Measurements from ENCODE around the gene CMIP. TPM values are rescaled to one million over a fixed set of nuclear protein-coding genes. Genes with fewer than 3 reads are reported as not detected.
"Not testable (repeated sequence)": the region's sequence is repeated elsewhere in the genome, so short reads cannot be mapped to it uniquely, and the experiment has no call there.

The CMIP gene
- total RNA-seq, 2 donors from 2014 or later: 30.1 to 95.1 TPM

DNA sequence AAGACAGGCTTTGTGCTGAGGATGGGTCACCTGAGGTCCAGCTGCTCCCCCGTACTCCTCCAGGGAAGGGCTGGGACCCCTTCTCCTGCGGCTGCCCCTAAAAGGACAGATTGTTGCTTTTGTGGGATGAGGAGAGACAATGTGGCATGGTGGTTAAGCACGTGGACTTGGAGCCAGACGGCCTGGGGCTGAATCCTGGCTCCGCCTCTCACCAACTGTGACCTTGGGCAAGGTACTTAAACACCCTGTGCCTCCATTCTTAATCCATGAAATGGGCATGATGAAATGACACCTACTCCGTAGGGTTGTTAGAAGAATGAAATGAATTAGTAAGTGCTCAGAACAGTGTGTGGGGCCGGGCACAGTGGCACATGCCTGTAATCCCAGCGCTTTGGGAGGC is 294.9 kb downstream of the CMIP start:
- no peaks in the 10 kb centered on the region for H3K36me3 ChIP-seq
- no peak for DNase-seq (ENCODE audit: low spot score)
- no peak overlapping the region for H3K27ac ChIP-seq
- H3K4me3 ChIP-seq: no peak overlapping the region
- H3K4me1 ChIP-seq (replicated peaks): no peaks in the 10 kb centered on the region
- intact Hi-C loops (cut with DNase I): loop anchor here (5.0 to 10.0 kb wide), 2 partner anchors 337 to 535 kb away; no protein-coding TSS in a partner anchor
- no peak for TF ChIP-seq POLR2AphosphoS5 (IDR thresholded peaks at IDR 0.05)
- TF ChIP-seq CTCF (IDR thresholded peaks at IDR 0.05): no peak
- no peak for TF ChIP-seq POLR2A (IDR thresholded peaks at IDR 0.05)
- no peaks in the 10 kb centered on the region for H3K9me3 ChIP-seq
- 92% methylated on average over 8 of the region's 8 CpGs for WGBS
- no peaks in the 10 kb centered on the region for H3K27me3 ChIP-seq (replicated peaks; ENCODE audit: insufficient read depth)

DNA sequence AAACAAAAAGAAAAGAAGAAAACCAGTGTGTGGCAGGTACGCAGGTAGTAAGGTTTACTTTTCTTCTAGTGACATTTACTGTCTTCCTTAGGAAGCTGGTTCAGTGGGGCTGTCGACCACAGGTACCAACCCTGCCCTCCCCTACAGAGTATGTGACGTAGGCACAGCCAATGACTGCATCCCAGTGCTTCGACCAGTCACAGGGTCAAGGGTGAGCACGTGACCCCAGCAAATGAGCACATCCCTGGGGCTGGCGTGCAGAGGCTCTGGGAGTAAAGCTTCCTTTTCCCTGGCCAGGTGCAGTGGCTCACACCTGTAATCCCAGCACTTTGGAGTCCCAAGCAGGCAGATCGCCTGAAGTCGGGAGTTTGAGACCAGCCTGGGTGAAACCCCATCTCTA is 295.6 kb downstream of the CMIP start:
- DNase-seq (ENCODE audit: low spot score): no peak
- intact Hi-C loops (cut with DNase I): no loop called here
- H3K27me3 ChIP-seq (replicated peaks; ENCODE audit: insufficient read depth): no peaks in the 10 kb centered on the region
- no peaks in the 10 kb centered on the region for H3K4me1 ChIP-seq (replicated peaks)
- H3K4me3 ChIP-seq: no peak overlapping the region
- no peak for TF ChIP-seq POLR2AphosphoS5 (IDR thresholded peaks at IDR 0.05)
- TF ChIP-seq POLR2A (IDR thresholded peaks at IDR 0.05): no peak
- no peak for TF ChIP-seq CTCF (IDR thresholded peaks at IDR 0.05)
- no peaks in the 10 kb centered on the region for H3K9me3 ChIP-seq
- 74% methylated on average over 8 of the region's 8 CpGs for WGBS
- H3K36me3 ChIP-seq: no peaks in the 10 kb centered on the region
- H3K27ac ChIP-seq: no peak overlapping the region

GRCh38 chr16:81741430-81741770 is 296.8 kb downstream of the CMIP start:
- H3K4me3 ChIP-seq; H3K27ac ChIP-seq; H3K4me1 ChIP-seq (replicated peaks); H3K9me3 ChIP-seq; intact Hi-C loops (cut with DNase I); DNase-seq (ENCODE audit: low spot score); H3K36me3 ChIP-seq; H3K27me3 ChIP-seq (replicated peaks; ENCODE audit: insufficient read depth): not testable (repeated sequence)
- 83% methylated on average over 6 of the region's 6 CpGs for WGBS

DNA sequence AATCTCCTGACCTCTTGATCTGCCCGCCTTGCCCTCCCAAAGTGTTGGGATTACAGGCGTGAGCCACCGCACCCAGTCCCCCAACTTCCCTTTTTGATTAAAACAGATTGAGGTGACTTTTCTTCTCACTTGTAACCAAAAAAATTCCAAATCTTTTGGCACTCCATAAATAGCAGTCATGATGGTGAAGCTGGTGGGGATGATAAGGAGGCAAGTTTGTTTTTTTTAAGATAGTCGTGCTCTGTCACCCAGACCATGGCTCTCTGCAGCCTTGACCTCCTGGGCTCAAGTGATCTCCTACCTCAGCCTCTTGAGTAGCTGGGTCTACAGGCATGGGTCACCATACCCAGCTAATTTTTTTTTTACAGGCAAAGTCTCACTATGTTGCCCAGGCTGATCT is 299.8 kb downstream of the CMIP start:
- Histone ChIP-seq H3K27ac (no peak overlapping the region), H3K36me3 (no peaks in the 10 kb centered on the region), H3K9me3 (no peaks in the 10 kb centered on the region), H3K27me3 (replicated peaks; ENCODE audit: insufficient read depth) (no peaks in the 10 kb centered on the region), H3K4me1 (replicated peaks) (no peaks in the 10 kb centered on the region), H3K4me3 (no peak overlapping the region)
- intact Hi-C loops (cut with DNase I): no loop called here
- DNase-seq (ENCODE audit: low spot score): no peak
- WGBS: 78% methylated on average over 4 of the region's 4 CpGs
- no peak for TF ChIP-seq POLR2A (IDR thresholded peaks at IDR 0.05)
- TF ChIP-seq CTCF (IDR thresholded peaks at IDR 0.05): no peak

DNA sequence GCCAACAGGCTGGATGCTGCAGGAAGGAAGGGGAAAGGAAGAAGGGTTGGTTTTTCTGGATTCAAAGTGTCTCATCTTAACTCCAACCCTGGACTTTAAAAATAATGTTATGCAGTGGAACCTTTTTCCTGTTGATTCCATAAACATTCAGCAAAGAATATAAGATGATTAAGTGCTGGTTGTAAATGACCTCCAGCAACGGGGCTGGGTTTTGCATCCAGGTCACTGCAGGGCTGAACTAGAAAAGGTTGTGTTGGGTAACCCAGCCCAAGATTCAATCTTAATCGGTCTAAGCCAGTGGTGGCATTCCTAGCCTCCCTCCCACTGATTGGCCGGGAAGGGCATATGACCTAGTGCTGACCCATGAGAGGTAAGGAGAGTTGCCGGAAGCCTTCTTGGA is 300.3 kb downstream of the CMIP start:
- H3K27ac ChIP-seq: no peak overlapping the region
- 83% methylated on average over 4 of the region's 4 CpGs for WGBS
- intact Hi-C loops (cut with DNase I): no loop called here
- H3K4me3 ChIP-seq: no peak overlapping the region
- H3K36me3 ChIP-seq: no peaks in the 10 kb centered on the region
- H3K4me1 ChIP-seq (replicated peaks): no peaks in the 10 kb centered on the region
- no peaks in the 10 kb centered on the region for H3K9me3 ChIP-seq
- H3K27me3 ChIP-seq (replicated peaks; ENCODE audit: insufficient read depth): no peaks in the 10 kb centered on the region
- no peak for DNase-seq (ENCODE audit: low spot score)
- TF ChIP-seq POLR2AphosphoS5 (IDR thresholded peaks at IDR 0.05): no peak
- TF ChIP-seq CTCF (IDR thresholded peaks at IDR 0.05): no peak
- TF ChIP-seq POLR2A (IDR thresholded peaks at IDR 0.05): no peak

All from prostate gland (tissue), 2 donors.